Lower lobe of right lung (tissue), 2 donors: ENCODE data around the gene CACNA1H. TPM values are rescaled to one million over a fixed set of nuclear protein-coding genes. Genes with fewer than 3 reads are reported as not detected.

Experiments used
- ATAC-seq, 2 donors: fragments of 200-7000 bp; cut with Tn5 transposase; one replicate each; pipeline ENCODE4 v1.9.1; 2020 to 2022; ENCODE audit warnings: mild to moderate bottlenecking in 2 of 2, moderate library complexity in 2 of 2
- DNase-seq: peaks from one replicate; pipeline ENCODE4 v3.0.0-alpha.2; 2020
- H3K27ac ChIP-seq: fragments of 200-600 bp; one replicate; pipeline ENCODE4 v1.8.0; 2022
- H3K27me3 ChIP-seq: fragments of 200-600 bp; one replicate; pipeline ENCODE4 v1.8.0; 2022; ENCODE audit warnings: low read depth
- H3K36me3 ChIP-seq: fragments of 200-600 bp; one replicate; pipeline ENCODE4 v1.8.0; 2022; ENCODE audit warnings: mild to moderate bottlenecking
- H3K4me1 ChIP-seq: fragments of 200-600 bp; one replicate; pipeline ENCODE4 v1.8.0; 2022
- H3K4me3 ChIP-seq: fragments of 200-600 bp; one replicate; pipeline ENCODE4 v1.8.0; 2022; ENCODE audit warnings: mild to moderate bottlenecking
- H3K9me3 ChIP-seq: fragments of 200-600 bp; one replicate; pipeline ENCODE4 v1.8.0; 2022
- CTCF ChIP-seq: fragments of 200-600 bp; IDR thresholded peaks from one replicate; pipeline ENCODE4 v1.8.0; 2022; ENCODE audit warnings: antibody characterized with exemption, mild to moderate bottlenecking
- intact Hi-C: fragments of 100-400 bp; cut with DNase I; formaldehyde crosslinking; loops from one replicate; pipeline ENCODE4 v1.11.0; 2022
- total RNA-seq: library from RNA; stranded (reverse); fragmentation: NEBNext Ultra II Directional; extraction: Animal tissue kit (Norgen Biotek cat#: 25700); gene quantifications from one replicate; pipeline ENCODE4 v1.2.1, GENCODE V29; 2021
- donor health status: DM: no; HTN: yes; CAD: no; lungs with severe emphysema.

Gene CACNA1H
- total RNA-seq, 1 donor from 2014 or later: 8.4 TPM

GRCh38 chr16:1135459-1135825 is 17.5 kb upstream of the CACNA1H start:
- Histone ChIP-seq H3K4me1 (no peaks in the 10 kb centered on the region), H3K27me3 (peaks cover 21% of the 10 kb centered on the region), H3K4me3 (no peak overlapping the region), H3K27ac (no peak overlapping the region), H3K36me3 (no peaks in the 10 kb centered on the region), H3K9me3 (no peaks in the 10 kb centered on the region)
- intact Hi-C loops: no loop called here
- DNase-seq (no peak), ATAC-seq (no peak)
- TF ChIP-seq CTCF: no peak

- Histone ChIP-seq H3K9me3 (no peaks in the 10 kb centered on the region), H3K36me3 (no peaks in the 10 kb centered on the region), H3K4me1 (no peaks in the 10 kb centered on the region), H3K27me3 (peaks cover 26% of the 10 kb centered on the region), H3K4me3 (no peak overlapping the region), H3K27ac (no peak overlapping the region)
- ATAC-seq: no peak
- no peak for TF ChIP-seq CTCF
- intact Hi-C loops: no loop called here
- no peak for DNase-seq
Measured at GRCh38 chr16:1137604-1138003, 15.3 kb upstream of the CACNA1H start.

- ATAC-seq (no peak), DNase-seq (no peak)
- Histone ChIP-seq H3K36me3 (no peaks in the 10 kb centered on the region), H3K27me3 (peaks cover 20% of the 10 kb centered on the region), H3K4me3 (no peak overlapping the region), H3K9me3 (no peaks in the 10 kb centered on the region), H3K4me1 (no peaks in the 10 kb centered on the region), H3K27ac (no peak overlapping the region)
- intact Hi-C loops: no loop called here
- TF ChIP-seq CTCF: no peak
Measured at GRCh38 chr16:1140582-1141162, 12.2 kb upstream of the CACNA1H start.

- intact Hi-C loops: no loop called here
- H3K27ac ChIP-seq: no peak overlapping the region
- TF ChIP-seq CTCF: no peak
- peaks cover 22% of the 10 kb centered on the region for H3K27me3 ChIP-seq
- no peak for DNase-seq
- no peaks in the 10 kb centered on the region for H3K4me1 ChIP-seq
- H3K4me3 ChIP-seq: no peak overlapping the region
- no peaks in the 10 kb centered on the region for H3K9me3 ChIP-seq
- no peak for ATAC-seq
- no peaks in the 10 kb centered on the region for H3K36me3 ChIP-seq
Measured at GRCh38 chr16:1141191-1141590, 11.7 kb upstream of the CACNA1H start.

- peaks cover 24% of the 10 kb centered on the region for H3K27me3 ChIP-seq
- no peak overlapping the region for H3K27ac ChIP-seq
- ATAC-seq: no peak
- no peak for DNase-seq
- no peak overlapping the region for H3K4me3 ChIP-seq
- no peak for TF ChIP-seq CTCF
- no peaks in the 10 kb centered on the region for H3K4me1 ChIP-seq
- H3K9me3 ChIP-seq: no peaks in the 10 kb centered on the region
- no peaks in the 10 kb centered on the region for H3K36me3 ChIP-seq
- intact Hi-C loops: no loop called here
Measured at GRCh38 chr16:1141716-1142115, 11.2 kb upstream of the CACNA1H start.

GRCh38 chr16:1142911-1143310 is 10.0 kb upstream of the CACNA1H start:
- peaks cover 24% of the 10 kb centered on the region for H3K27me3 ChIP-seq
- DNase-seq (no peak), ATAC-seq (no peak)

More at GRCh38 chr16:1142911-1143310, 10.0 kb upstream of the CACNA1H start:
- no peaks in the 10 kb centered on the region for H3K9me3 ChIP-seq
- no peaks in the 10 kb centered on the region for H3K36me3 ChIP-seq
- no peaks in the 10 kb centered on the region for H3K4me1 ChIP-seq
- no peak overlapping the region for H3K27ac ChIP-seq
- H3K4me3 ChIP-seq: no peak overlapping the region
- TF ChIP-seq CTCF: no peak
- intact Hi-C loops: no loop called here
